ENCODE measurements around the gene FEM1C. TPM values are rescaled to one million over a fixed set of nuclear protein-coding genes. Genes with fewer than 3 reads are reported as not detected.
"Not testable (repeated sequence)": the region's sequence is repeated elsewhere in the genome, so short reads cannot be mapped to it uniquely, and the experiment has no call there.

Gene FEM1C
- polyA plus RNA-seq, 1 donor from 2014 or later: 2.9 TPM

- Mint-ChIP-seq H3K27me3 (no peaks in the 10 kb centered on the region), H3K36me3 (no peaks in the 10 kb centered on the region), H3K9me3 (no peaks in the 10 kb centered on the region), H3K27ac (no peak overlapping the region), H3K4me1 (peaks cover 0 to 6% (median 0%) of the 10 kb centered on the region in 3 donors), H3K4me3 (no peak overlapping the region)
These were observed 57.4 kb downstream of the FEM1C start for GRCh38 chr5:115487168-115487567.

DNA sequence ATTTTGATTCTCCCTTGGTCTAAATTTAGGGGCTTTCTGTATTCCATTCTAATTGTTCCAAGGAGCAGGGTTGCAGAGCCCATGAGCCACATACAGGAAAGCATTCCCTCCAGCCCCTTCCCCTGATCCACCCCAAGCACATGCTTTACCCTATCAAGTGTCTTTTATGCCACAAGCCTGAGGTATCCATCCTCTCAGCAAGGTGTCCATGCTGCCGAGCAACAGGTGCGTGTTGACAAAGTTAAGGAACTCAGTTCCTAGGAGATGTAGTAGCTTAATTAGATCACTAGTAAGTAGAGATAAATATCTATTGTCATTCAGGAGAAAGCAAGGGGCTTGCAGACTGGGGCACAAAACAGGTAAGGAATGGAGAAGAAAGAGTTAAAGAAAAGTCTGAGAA is 57.8 kb downstream of the FEM1C start:
- Mint-ChIP-seq H3K4me3 (no peak overlapping the region), H3K27ac (no peak overlapping the region), H3K4me1 (peaks cover 0 to 6% (median 0%) of the 10 kb centered on the region in 3 donors), H3K36me3 (no peaks in the 10 kb centered on the region), H3K9me3 (no peaks in the 10 kb centered on the region), H3K27me3 (no peaks in the 10 kb centered on the region)

- H3K27me3 Mint-ChIP-seq: no peaks in the 10 kb centered on the region
- H3K9me3 Mint-ChIP-seq: no peaks in the 10 kb centered on the region
- peaks cover 0 to 6% (median 3%) of the 10 kb centered on the region in 3 donors for H3K4me1 Mint-ChIP-seq
- H3K36me3 Mint-ChIP-seq: no peaks in the 10 kb centered on the region
- H3K4me3 Mint-ChIP-seq: no peak overlapping the region
- H3K27ac Mint-ChIP-seq: no peak overlapping the region
These were observed 60.2 kb downstream of the FEM1C start for GRCh38 chr5:115484368-115484767.

GRCh38 chr5:115480900-115481299 is 63.7 kb downstream of the FEM1C start:
- H3K36me3 Mint-ChIP-seq: no peaks in the 10 kb centered on the region
- H3K27ac Mint-ChIP-seq: no peak overlapping the region
- peaks cover 0 to 4% (median 2%) of the 10 kb centered on the region in 3 donors for H3K9me3 Mint-ChIP-seq
- peaks cover 0 to 6% (median 3%) of the 10 kb centered on the region in 3 donors for H3K4me1 Mint-ChIP-seq
- H3K4me3 Mint-ChIP-seq: no peak overlapping the region
- H3K27me3 Mint-ChIP-seq: no peaks in the 10 kb centered on the region

- Mint-ChIP-seq H3K9me3 (peaks cover 0 to 4% (median 2%) of the 10 kb centered on the region in 3 donors), H3K4me1 (peaks cover 0 to 6% (median 3%) of the 10 kb centered on the region in 3 donors), H3K27ac (no peak overlapping the region), H3K27me3 (no peaks in the 10 kb centered on the region), H3K36me3 (no peaks in the 10 kb centered on the region), H3K4me3 (no peak overlapping the region)
These were observed 64.3 kb downstream of the FEM1C start for GRCh38 chr5:115480271-115480670.

DNA sequence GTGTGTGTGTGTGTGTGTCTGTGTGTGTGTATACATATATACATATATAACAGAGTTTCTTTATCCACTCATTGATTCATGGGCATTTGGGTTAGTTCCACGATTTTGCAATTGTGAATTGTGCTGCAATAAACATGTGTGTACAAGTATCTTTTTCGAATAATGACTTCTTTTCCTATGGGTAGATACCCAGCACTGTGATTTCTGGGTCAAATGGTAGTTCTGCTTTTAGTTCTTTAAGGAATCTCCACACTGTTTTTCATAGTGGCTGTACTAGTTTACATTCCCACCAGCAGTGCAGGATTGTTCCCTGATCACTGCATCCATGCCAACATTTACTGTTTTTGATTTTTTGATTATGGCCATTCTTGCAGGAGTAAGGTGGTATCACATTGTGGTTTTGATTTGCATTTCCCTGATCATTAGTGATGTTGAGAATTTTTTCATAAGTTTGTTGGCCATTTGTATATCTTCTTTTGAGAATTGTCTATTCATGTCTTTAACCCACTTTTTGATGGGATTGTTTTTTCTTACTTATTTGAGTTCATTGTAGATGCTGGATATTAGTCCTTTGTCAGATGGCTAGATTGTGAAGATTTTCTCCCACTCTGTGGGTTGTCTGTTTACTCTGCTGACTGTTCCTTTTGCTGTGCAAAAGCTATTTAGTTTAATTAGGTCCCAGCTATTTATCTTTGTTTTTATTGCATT is 65.3 kb downstream of the FEM1C start:
- H3K36me3 Mint-ChIP-seq, H3K9me3 Mint-ChIP-seq: not testable (repeated sequence)

DNA sequence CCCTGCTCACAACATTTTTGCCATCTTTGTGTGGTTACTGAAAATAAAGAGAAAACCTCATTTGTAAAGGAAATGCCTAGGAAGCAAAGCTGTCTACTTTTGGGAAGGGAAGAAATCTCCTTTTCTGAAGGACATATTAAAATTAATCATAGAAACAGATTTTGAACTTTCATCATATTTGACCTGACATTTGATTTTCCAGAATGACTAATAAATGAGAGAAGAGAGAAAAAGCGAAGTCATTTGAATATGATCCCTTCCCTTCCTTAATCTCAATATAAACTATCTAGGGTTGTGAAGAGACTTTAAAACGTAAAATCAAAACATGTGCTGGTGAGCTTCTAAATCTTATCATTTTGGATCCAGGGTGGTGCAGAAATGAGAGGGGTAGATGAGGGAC is 66.3 kb downstream of the FEM1C start:
- H3K4me1 Mint-ChIP-seq: peaks cover 0 to 3% (median 0%) of the 10 kb centered on the region in 3 donors
- no peak overlapping the region for H3K27ac Mint-ChIP-seq
- no peak overlapping the region for H3K4me3 Mint-ChIP-seq
- no peaks in the 10 kb centered on the region for H3K27me3 Mint-ChIP-seq
- H3K36me3 Mint-ChIP-seq: no peaks in the 10 kb centered on the region
- H3K9me3 Mint-ChIP-seq: peaks cover 0 to 4% (median 2%) of the 10 kb centered on the region in 3 donors

More for the DNA sequence above, 65.3 kb downstream of the FEM1C start:
- not testable (repeated sequence) for H3K4me1 Mint-ChIP-seq, H3K27me3 Mint-ChIP-seq, H3K4me3 Mint-ChIP-seq, H3K27ac Mint-ChIP-seq

- peaks cover 0 to 4% (median 2%) of the 10 kb centered on the region in 3 donors for H3K9me3 Mint-ChIP-seq
- H3K27ac Mint-ChIP-seq: no peak overlapping the region
- no peak overlapping the region for H3K4me3 Mint-ChIP-seq
- peaks cover 0 to 3% (median 0%) of the 10 kb centered on the region in 3 donors for H3K4me1 Mint-ChIP-seq
- no peaks in the 10 kb centered on the region for H3K36me3 Mint-ChIP-seq
- no peaks in the 10 kb centered on the region for H3K27me3 Mint-ChIP-seq
These were observed 67.0 kb downstream of the FEM1C start for GRCh38 chr5:115477581-115477980.

DNA sequence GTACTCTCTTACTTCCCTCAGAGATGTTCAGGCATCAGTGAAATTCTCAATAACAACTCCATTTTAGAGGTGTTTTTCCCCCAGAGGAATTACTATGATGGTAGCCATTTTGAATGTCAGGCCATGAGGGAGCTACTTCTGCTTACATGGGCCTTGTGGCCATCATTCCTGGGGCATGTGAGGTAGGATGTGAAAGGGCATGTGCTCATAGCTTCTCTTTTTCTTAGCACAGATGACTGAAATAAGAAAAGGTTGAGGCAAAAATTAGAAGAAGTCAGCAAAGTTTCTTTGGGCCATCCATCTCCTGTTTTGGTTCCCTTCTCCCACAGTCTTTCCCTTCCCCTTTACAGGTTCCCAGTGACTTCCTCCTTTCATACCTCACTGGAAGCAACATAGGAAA is 68.8 kb downstream of the FEM1C start:
- Mint-ChIP-seq H3K36me3 (no peaks in the 10 kb centered on the region), H3K4me3 (no peak overlapping the region), H3K27me3 (no peaks in the 10 kb centered on the region), H3K27ac (no peak overlapping the region), H3K9me3 (peaks cover 0 to 4% (median 2%) of the 10 kb centered on the region in 3 donors), H3K4me1 (peaks cover 0 to 3% (median 0%) of the 10 kb centered on the region in 3 donors)

DNA sequence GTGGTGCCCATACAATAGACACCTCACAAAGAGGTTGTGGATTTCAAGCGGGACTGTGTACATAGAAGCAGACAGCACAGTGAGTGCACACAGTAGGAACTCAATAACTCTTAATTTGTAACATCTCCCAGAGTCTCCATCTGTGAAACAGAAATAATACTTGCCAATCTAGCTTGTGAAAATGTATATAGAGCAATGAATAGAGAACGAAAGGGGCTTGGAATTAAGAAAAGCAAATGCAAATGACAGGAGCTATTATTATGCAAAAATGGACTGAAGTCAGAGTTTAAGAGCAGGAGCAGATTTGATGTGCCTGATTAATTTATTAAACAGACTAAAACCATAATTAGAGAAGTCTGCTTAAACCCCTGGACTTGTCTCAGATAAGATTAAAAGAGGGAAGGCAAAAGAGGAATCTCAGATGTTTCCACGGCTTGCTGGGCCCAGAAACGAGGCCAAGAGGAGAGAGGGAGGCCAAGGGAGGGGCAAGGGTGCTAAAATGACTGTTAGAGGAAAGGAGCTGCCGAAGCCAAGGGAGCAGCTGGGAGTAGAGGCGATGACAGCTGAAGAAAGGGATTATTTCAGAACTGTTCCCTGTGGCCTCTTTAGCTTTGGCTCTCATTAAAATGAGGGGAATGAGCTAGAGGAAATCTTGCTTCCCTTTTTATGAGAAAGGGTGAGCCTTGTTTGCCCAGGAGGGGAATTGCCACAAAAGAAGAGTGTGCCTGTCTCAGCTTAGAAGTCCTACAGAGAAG is 72.1 kb downstream of the FEM1C start:
- Mint-ChIP-seq H3K4me3 (no peak overlapping the region), H3K27me3 (no peaks in the 10 kb centered on the region), H3K4me1 (no peaks in the 10 kb centered on the region), H3K27ac (peak overlapping the region in 1 of 3 donors; percentile 2), H3K9me3 (peaks cover 0 to 4% (median 0%) of the 10 kb centered on the region in 3 donors), H3K36me3 (no peaks in the 10 kb centered on the region)

GRCh38 chr5:115471345-115472063 is 73.1 kb downstream of the FEM1C start:
- no peaks in the 10 kb centered on the region for H3K4me1 Mint-ChIP-seq
- H3K27ac Mint-ChIP-seq: no peak overlapping the region
- H3K4me3 Mint-ChIP-seq: no peak overlapping the region
- no peaks in the 10 kb centered on the region for H3K36me3 Mint-ChIP-seq
- H3K9me3 Mint-ChIP-seq: no peaks in the 10 kb centered on the region
- H3K27me3 Mint-ChIP-seq: no peaks in the 10 kb centered on the region

DNA sequence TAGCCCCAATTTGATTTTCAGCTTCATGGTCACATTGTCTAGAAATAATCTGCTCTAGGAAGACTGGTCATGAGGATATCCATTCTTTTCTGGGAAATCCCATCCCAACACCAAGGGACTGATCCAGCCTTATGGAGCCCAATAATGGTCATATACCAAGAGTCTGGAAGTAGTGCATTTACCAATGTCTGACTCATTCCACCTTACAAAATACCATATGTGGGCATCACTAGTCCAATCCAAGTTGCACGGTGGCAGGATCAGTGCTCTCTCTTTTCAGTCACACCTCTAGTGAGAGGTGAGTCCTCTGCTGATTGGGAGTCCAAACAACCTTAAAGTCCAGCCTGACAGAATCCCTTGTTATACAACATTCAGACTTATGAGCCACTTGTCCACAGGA is 73.7 kb downstream of the FEM1C start:
- Mint-ChIP-seq H3K36me3 (no peaks in the 10 kb centered on the region), H3K27me3 (no peaks in the 10 kb centered on the region), H3K27ac (no peak overlapping the region), H3K4me1 (no peaks in the 10 kb centered on the region), H3K4me3 (no peak overlapping the region), H3K9me3 (no peaks in the 10 kb centered on the region)
